ENCODE measurements around the gene PAWR. TPM values are rescaled to one million over a fixed set of nuclear protein-coding genes. Genes with fewer than 3 reads are reported as not detected.

The PAWR gene
- total RNA-seq, 2 donors from 2014 or later = 14.2 to 24.3 TPM

GRCh38 chr12:79715308-79715707, 24.5 kb upstream of the PAWR start:
- Histone ChIP-seq H3K27ac (no peak overlapping the region), H3K27me3 (no peaks in the 10 kb centered on the region), H3K4me1 (no peaks in the 10 kb centered on the region), H3K4me3 (no peak overlapping the region), H3K36me3 (no peaks in the 10 kb centered on the region), H3K9me3 (no peaks in the 10 kb centered on the region)
- DNase-seq (ENCODE audit: low spot score) = no peak
- TF ChIP-seq, protein P1, sequence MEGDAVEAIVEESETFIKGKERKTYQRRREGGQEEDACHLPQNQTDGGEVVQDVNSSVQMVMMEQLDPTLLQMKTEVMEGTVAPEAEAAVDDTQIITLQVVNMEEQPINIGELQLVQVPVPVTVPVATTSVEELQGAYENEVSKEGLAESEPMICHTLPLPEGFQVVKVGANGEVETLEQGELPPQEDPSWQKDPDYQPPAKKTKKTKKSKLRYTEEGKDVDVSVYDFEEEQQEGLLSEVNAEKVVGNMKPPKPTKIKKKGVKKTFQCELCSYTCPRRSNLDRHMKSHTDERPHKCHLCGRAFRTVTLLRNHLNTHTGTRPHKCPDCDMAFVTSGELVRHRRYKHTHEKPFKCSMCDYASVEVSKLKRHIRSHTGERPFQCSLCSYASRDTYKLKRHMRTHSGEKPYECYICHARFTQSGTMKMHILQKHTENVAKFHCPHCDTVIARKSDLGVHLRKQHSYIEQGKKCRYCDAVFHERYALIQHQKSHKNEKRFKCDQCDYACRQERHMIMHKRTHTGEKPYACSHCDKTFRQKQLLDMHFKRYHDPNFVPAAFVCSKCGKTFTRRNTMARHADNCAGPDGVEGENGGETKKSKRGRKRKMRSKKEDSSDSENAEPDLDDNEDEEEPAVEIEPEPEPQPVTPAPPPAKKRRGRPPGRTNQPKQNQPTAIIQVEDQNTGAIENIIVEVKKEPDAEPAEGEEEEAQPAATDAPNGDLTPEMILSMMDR (IDR thresholded peaks at IDR 0.05) = no peak

DNA sequence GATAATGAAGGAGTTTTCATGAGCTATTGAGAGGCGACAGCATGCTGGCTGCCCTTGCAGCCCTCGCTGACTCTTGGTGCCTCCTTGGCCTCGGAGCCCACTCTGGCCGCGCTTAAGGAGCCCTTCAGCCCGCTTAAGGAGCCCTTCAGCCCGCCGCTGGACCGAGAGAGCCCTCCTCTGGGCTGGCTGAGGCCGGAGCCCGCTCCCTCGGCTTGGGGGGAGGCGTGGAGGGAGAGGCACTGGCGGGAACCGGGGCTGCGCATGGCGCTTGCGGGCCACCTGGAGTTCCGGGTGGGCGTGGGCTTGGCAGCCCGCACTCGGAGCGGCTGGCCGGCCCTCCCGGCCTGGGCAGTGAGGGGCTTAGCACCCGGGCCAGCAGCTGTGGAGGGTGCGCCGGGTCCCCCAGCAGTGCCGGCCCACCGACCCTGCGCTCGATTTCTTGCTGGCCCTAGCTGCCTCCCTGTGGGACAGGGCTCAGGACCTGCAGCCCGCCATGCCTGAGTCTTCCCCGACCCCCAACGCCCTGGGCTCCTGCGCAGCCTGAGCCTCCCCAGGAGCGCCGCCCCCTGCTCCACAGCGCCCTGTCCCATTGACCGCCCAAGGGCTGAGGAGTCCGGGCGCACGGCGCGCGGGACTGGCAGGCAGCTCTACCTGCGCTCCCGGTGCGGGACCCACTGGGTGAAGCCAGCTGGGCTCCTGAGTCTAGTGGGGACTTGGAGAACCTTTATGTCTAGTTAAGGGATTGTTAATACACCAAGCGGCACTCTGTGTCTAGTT, 20.1 kb upstream of the PAWR start:
- no peaks in the 10 kb centered on the region for H3K27me3 ChIP-seq
- TF ChIP-seq, protein P1 (IDR thresholded peaks at IDR 0.05) = no peak
- H3K9me3 ChIP-seq = no peaks in the 10 kb centered on the region
- H3K4me1 ChIP-seq = no peaks in the 10 kb centered on the region
- H3K4me3 ChIP-seq = peak overlapping the region in 1 of 2 donors; percentile 17
- no peak overlapping the region for H3K27ac ChIP-seq
- DNase-seq (ENCODE audit: low spot score) = no peak
- no peaks in the 10 kb centered on the region for H3K36me3 ChIP-seq

GRCh38 chr12:79707830-79708229, 17.1 kb upstream of the PAWR start:
- Histone ChIP-seq H3K27ac (no peak overlapping the region), H3K27me3 (no peaks in the 10 kb centered on the region), H3K4me3 (no peak overlapping the region), H3K4me1 (no peaks in the 10 kb centered on the region), H3K36me3 (no peaks in the 10 kb centered on the region), H3K9me3 (no peaks in the 10 kb centered on the region)
- TF ChIP-seq, protein P1 (IDR thresholded peaks at IDR 0.05) = no peak
- DNase-seq (ENCODE audit: low spot score) = no peak

GRCh38 chr12:79706676-79707075, 15.9 kb upstream of the PAWR start:
- no peak overlapping the region for H3K27ac ChIP-seq
- no peaks in the 10 kb centered on the region for H3K27me3 ChIP-seq
- no peak for DNase-seq (ENCODE audit: low spot score)
- no peaks in the 10 kb centered on the region for H3K36me3 ChIP-seq
- no peaks in the 10 kb centered on the region for H3K4me1 ChIP-seq
- TF ChIP-seq, protein P1 (IDR thresholded peaks at IDR 0.05) = no peak
- no peaks in the 10 kb centered on the region for H3K9me3 ChIP-seq
- no peak overlapping the region for H3K4me3 ChIP-seq

- Histone ChIP-seq H3K4me1 (no peaks in the 10 kb centered on the region), H3K36me3 (no peaks in the 10 kb centered on the region), H3K4me3 (no peak overlapping the region), H3K9me3 (no peaks in the 10 kb centered on the region), H3K27ac (no peak overlapping the region), H3K27me3 (no peaks in the 10 kb centered on the region)
- TF ChIP-seq, protein P1 (IDR thresholded peaks at IDR 0.05) = no peak
- no peak for DNase-seq (ENCODE audit: low spot score)
These were observed 15.4 kb upstream of the PAWR start for GRCh38 chr12:79706156-79706555.

GRCh38 chr12:79698966-79699365, 8.2 kb upstream of the PAWR start:
- TF ChIP-seq, protein P1 (IDR thresholded peaks at IDR 0.05) = no peak
- Histone ChIP-seq H3K9me3 (no peaks in the 10 kb centered on the region), H3K36me3 (no peaks in the 10 kb centered on the region), H3K27ac (no peak overlapping the region), H3K4me3 (no peak overlapping the region), H3K4me1 (no peaks in the 10 kb centered on the region), H3K27me3 (no peaks in the 10 kb centered on the region)
- DNase-seq (ENCODE audit: low spot score) = no peak

All from right atrium auricular region (tissue), 2 donors.